Esophagus squamous epithelium (tissue), 5 donors: ENCODE results near the gene PRKCQ. TPM values are rescaled to one million over a fixed set of nuclear protein-coding genes. Genes with fewer than 3 reads are reported as not detected.

Source experiments
- DNase-seq: peaks from one replicate; lab custom pipeline; 2025; lab: John Stamatoyannopoulos, UW
- H3K27ac ChIP-seq, 4 donors: fragments of 200-600 bp; sonication (generic); one replicate each; pipeline ENCODE4 v1.5.1; 2016 to 2019; ENCODE audit warnings: mild to moderate bottlenecking in 1 of 4
- H3K27me3 ChIP-seq, 4 donors: fragments of 200-600 bp; sonication (generic); 1 replicate in 3 of 4; 2 replicates in 1 of 4; pipeline versions ENCODE4 v1.5.1 to v1.6.0; 2017 to 2021; ENCODE audit warnings: antibody characterized with exemption in 1 of 4
- H3K36me3 ChIP-seq, 3 donors: fragments of 200-600 bp; sonication (generic); one replicate each; pipeline ENCODE4 v1.5.1; 2016 to 2019
- H3K4me1 ChIP-seq, 3 donors: fragments of 200-600 bp; sonication (generic); one replicate each; pipeline ENCODE4 v1.5.1; 2017 to 2019
- H3K4me3 ChIP-seq, 4 donors: fragments of 200-600 bp; sonication (generic); 1 replicate in 3 of 4; 2 replicates in 1 of 4; pipeline ENCODE4 v1.5.1; 2016 to 2019; ENCODE audit warnings: mild to moderate bottlenecking in 2 of 4, moderate library complexity in 1 of 4
- H3K9me3 ChIP-seq, 3 donors: fragments of 200-600 bp; sonication (generic); one replicate each; pipeline ENCODE4 v1.5.1; 2016 to 2019
- POLR2A ChIP-seq, 4 donors: fragments of 450-650 bp; IDR thresholded peaks; one replicate each; pipeline ENCODE4 v1.6.1; 2017; ENCODE audit warnings: antibody characterized with exemption in 4 of 4, mild to moderate bottlenecking in 4 of 4, moderate library complexity in 3 of 4
- WGBS, 2 donors: methylation state at CpG; one replicate each; pipeline ENCODE4 v1.1.5; 2018; 5-methylcytosine and 5-hydroxymethylcytosine counted together
- intact Hi-C: fragments of 100-400 bp; cut with DNase I; formaldehyde crosslinking; loops from one replicate; pipeline ENCODE4 v1.15.0; 2022
- total RNA-seq, 4 donors: library from RNA; depleted of rRNA; stranded (reverse); fragments of >200 nt; gene quantifications; one replicate each; pipeline ENCODE4 v1.1.0, GENCODE V29; 2016
- TF ChIP-seq, protein P1 (sequence below), 6 experiments: fragments of 450-650 bp in 4 of 6; fragments of 200-600 bp in 2 of 6; sonication (generic) in 2 of 6; IDR thresholded peaks; one replicate each; pipeline ENCODE4 v1.5.1; 2016 to 2019; ENCODE audit warnings: antibody characterized with exemption in 6 of 6, mild to moderate bottlenecking in 4 of 6, moderate library complexity in 4 of 6
- donor health status: DM: yes; HTN: yes; CAD: no.

PRKCQ gene
- total RNA-seq, 4 donors from 2014 or later: 0.76 to 2.7 (median 1.4) TPM

DNA sequence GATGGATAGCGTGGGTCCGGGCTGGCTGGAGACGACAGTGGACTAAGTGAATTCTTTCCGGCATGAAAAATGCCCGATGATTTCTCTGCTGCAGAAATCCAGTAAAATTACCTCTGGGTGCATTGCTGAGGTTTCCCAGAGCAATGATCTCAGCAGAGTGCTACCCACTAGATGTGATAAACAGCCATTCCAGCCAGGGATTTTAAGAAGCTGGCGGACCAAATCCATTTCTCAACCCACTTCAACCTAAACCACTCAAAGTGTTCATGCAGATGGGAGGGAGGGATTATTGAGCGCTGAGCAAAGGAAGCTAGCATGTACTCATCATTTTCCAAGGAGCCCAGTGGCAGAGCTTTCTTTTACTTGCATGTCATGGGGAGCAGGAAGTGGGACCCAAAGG is 116.7 kb downstream of the PRKCQ start:
- no peak for DNase-seq
- no peaks in the 10 kb centered on the region for H3K27me3 ChIP-seq
- TF ChIP-seq, protein P1, sequence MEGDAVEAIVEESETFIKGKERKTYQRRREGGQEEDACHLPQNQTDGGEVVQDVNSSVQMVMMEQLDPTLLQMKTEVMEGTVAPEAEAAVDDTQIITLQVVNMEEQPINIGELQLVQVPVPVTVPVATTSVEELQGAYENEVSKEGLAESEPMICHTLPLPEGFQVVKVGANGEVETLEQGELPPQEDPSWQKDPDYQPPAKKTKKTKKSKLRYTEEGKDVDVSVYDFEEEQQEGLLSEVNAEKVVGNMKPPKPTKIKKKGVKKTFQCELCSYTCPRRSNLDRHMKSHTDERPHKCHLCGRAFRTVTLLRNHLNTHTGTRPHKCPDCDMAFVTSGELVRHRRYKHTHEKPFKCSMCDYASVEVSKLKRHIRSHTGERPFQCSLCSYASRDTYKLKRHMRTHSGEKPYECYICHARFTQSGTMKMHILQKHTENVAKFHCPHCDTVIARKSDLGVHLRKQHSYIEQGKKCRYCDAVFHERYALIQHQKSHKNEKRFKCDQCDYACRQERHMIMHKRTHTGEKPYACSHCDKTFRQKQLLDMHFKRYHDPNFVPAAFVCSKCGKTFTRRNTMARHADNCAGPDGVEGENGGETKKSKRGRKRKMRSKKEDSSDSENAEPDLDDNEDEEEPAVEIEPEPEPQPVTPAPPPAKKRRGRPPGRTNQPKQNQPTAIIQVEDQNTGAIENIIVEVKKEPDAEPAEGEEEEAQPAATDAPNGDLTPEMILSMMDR (IDR thresholded peaks at IDR 0.05): no peak
- no peak for TF ChIP-seq POLR2A (IDR thresholded peaks at IDR 0.05)
- intact Hi-C loops: no loop called here
- 89 to 92% methylated on average over 6 to 7 of the region's 7 CpGs for WGBS, 2 donors
- no peaks in the 10 kb centered on the region for H3K4me1 ChIP-seq
- H3K9me3 ChIP-seq: no peaks in the 10 kb centered on the region
- no peak overlapping the region for H3K27ac ChIP-seq
- no peaks in the 10 kb centered on the region for H3K36me3 ChIP-seq
- no peak overlapping the region for H3K4me3 ChIP-seq

GRCh38 chr10:6461961-6462360 is 118.1 kb downstream of the PRKCQ start:
- no peaks in the 10 kb centered on the region for H3K4me1 ChIP-seq
- DNase-seq: no peak
- no peak overlapping the region for H3K4me3 ChIP-seq
- TF ChIP-seq, protein P1 (IDR thresholded peaks at IDR 0.05): no peak
- no peak for TF ChIP-seq POLR2A (IDR thresholded peaks at IDR 0.05)
- H3K27me3 ChIP-seq: no peaks in the 10 kb centered on the region
- H3K9me3 ChIP-seq: no peaks in the 10 kb centered on the region
- no peak overlapping the region for H3K27ac ChIP-seq
- intact Hi-C loops: no loop called here
- WGBS, 2 donors: 88 to 96% methylated on average over 3 of the region's 3 CpGs
- H3K36me3 ChIP-seq: no peaks in the 10 kb centered on the region

DNA sequence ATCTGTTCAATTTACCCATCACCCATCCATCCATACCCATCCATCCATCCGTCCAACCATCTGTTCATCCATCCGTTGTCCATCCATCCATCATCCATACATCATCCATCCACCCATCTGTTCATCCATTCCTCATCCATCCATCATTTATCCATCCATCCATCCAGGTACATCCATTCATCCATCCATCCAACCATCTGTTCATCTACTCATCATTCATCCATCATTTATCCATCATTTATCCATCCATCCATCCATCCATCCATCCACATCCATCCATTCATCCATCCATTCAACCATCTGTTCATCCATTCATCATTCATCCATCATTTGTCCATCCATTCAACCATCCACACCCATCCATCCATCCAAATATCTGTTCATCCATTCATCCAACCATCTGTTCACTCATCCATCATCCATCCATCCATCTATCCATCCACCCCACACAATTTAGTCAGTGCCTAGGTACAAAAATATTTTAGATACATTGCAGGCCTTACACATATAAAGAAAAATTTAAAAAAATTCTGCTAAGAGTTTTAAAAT is 119.1 kb downstream of the PRKCQ start:
- TF ChIP-seq, protein P1 (IDR thresholded peaks at IDR 0.05): no peak
- no peak for TF ChIP-seq POLR2A (IDR thresholded peaks at IDR 0.05)
- Histone ChIP-seq H3K27me3 (no peaks in the 10 kb centered on the region), H3K36me3 (no peaks in the 10 kb centered on the region), H3K4me1 (no peaks in the 10 kb centered on the region), H3K27ac (no peak overlapping the region), H3K9me3 (no peaks in the 10 kb centered on the region), H3K4me3 (no peak overlapping the region)
- intact Hi-C loops: no loop called here
- 85 to 98% methylated on average over 2 of the region's 2 CpGs for WGBS, 2 donors
- no peak for DNase-seq

DNA sequence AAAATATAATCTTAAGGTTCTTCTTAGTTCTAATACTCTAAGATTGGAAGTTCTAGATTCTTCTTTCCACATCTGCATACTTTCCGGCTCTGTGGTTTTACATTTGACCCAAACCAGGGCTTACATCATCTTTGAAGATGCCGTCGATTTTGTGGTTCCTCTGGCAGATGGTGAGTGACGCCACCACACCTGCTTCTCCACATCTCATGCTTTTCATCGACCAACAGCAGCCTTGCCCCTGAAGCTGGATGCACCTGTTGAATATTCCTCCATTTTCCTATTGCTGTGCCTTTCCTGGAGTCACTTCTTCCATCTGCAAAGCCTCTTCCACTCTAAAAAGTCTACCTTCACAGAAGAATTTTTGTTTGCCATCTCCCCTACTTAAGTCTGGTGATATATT is 121.3 kb downstream of the PRKCQ start:
- H3K4me3 ChIP-seq: no peak overlapping the region
- TF ChIP-seq, protein P1 (IDR thresholded peaks at IDR 0.05): no peak
- TF ChIP-seq POLR2A (IDR thresholded peaks at IDR 0.05): no peak
- H3K9me3 ChIP-seq: no peaks in the 10 kb centered on the region
- H3K27ac ChIP-seq: no peak overlapping the region
- H3K27me3 ChIP-seq: no peaks in the 10 kb centered on the region
- H3K4me1 ChIP-seq: no peaks in the 10 kb centered on the region
- intact Hi-C loops: no loop called here
- 85 to 87% methylated on average over 5 of the region's 5 CpGs for whole genome bisulfite sequencing, 2 donors
- H3K36me3 ChIP-seq: no peaks in the 10 kb centered on the region
- DNase-seq: no peak

DNA sequence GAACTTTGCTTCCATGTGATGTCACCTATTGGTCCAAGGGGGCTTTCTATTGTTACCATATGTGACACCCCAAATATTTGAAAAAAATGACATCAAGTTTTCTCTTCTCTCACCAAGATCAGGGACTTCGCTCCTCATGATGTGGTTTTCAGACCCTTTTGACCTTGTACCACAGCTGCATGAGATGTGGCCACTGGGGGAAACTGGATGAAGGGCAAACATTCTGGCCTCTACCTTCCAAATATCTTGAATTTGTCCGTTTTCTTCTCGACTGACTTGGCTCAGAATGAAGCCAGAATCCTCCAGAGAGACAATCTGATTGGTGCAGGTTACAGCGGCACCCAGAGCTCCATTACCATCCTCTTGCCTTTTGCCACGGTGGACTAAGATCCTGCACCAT is 122.7 kb downstream of the PRKCQ start:
- WGBS, 2 donors: 80 to 87% methylated on average over 5 of the region's 5 CpGs
- Histone ChIP-seq H3K4me3 (no peak overlapping the region), H3K36me3 (no peaks in the 10 kb centered on the region), H3K27me3 (no peaks in the 10 kb centered on the region), H3K4me1 (no peaks in the 10 kb centered on the region), H3K9me3 (no peaks in the 10 kb centered on the region), H3K27ac (no peak overlapping the region)
- intact Hi-C loops: no loop called here
- DNase-seq: no peak
- TF ChIP-seq POLR2A (IDR thresholded peaks at IDR 0.05): no peak
- TF ChIP-seq, protein P1 (IDR thresholded peaks at IDR 0.05): no peak
